Smooth muscle cell (in vitro differentiated cells): Measurements from ENCODE around the gene NUDT2. TPM values are rescaled to one million over a fixed set of nuclear protein-coding genes. Genes with fewer than 3 reads are reported as not detected.

Source experiments
- DNase-seq: peaks from one replicate; lab custom pipeline; 2025; ENCODE audit not compliant: unreplicated experiment; lab: John Stamatoyannopoulos, UW
- H2AFZ ChIP-seq: fragments of 200-600 bp; sonication (generic); 2 replicates; pipeline ENCODE4 v1.6.0; 2016; ENCODE audit warnings: antibody characterized with exemption, low read depth, mild to moderate bottlenecking
- H3F3A ChIP-seq: fragments of 200-600 bp; sonication (generic); 2 replicates; pipeline ENCODE4 v1.6.0; 2017; ENCODE audit warnings: antibody characterized with exemption, low read depth
- H3K27ac ChIP-seq: fragments of 200-600 bp; sonication (generic); 2 replicates; pipeline ENCODE4 v1.5.1; 2016; ENCODE audit warnings: low read depth, mild to moderate bottlenecking
- H3K27me3 ChIP-seq: fragments of 200-600 bp; sonication (generic); 2 replicates; pipeline ENCODE4 v1.6.1; 2016; ENCODE audit warnings: low read depth, mild to moderate bottlenecking
- H3K36me3 ChIP-seq: fragments of 200-600 bp; sonication (generic); 2 replicates; pipeline ENCODE4 v1.5.1; 2016; ENCODE audit warnings: low read depth
- H3K4me1 ChIP-seq: fragments of 200-600 bp; sonication (generic); 2 replicates; pipeline ENCODE4 v1.5.1; 2016; ENCODE audit warnings: low read depth
- H3K4me2 ChIP-seq: fragments of 200-600 bp; sonication (generic); 2 replicates; pipeline ENCODE4 v1.6.0; 2016; ENCODE audit warnings: mild to moderate bottlenecking
- H3K4me3 ChIP-seq: fragments of 200-600 bp; sonication (generic); 2 replicates; pipeline ENCODE4 v1.5.1; 2016; ENCODE audit warnings: mild to moderate bottlenecking
- H3K79me2 ChIP-seq: fragments of 200-600 bp; sonication (generic); 2 replicates; pipeline ENCODE4 v1.6.0; 2016; ENCODE audit warnings: low read depth, mild to moderate bottlenecking
- H3K9ac ChIP-seq: fragments of 200-600 bp; sonication (generic); 2 replicates; pipeline ENCODE4 v1.6.0; 2016; ENCODE audit warnings: low read depth
- H3K9me3 ChIP-seq: fragments of 200-600 bp; sonication (generic); replicated peaks from 2 replicates; pipeline ENCODE4 v1.5.1; 2016; ENCODE audit warnings: low read depth
- H4K20me1 ChIP-seq: fragments of 200-600 bp; sonication (generic); 2 replicates; pipeline ENCODE4 v1.6.0; 2016; ENCODE audit warnings: low read depth
- CTCF ChIP-seq: fragments of 200-600 bp; sonication (generic); IDR thresholded peaks from 2 replicates; pipeline ENCODE4 v1.5.1; 2017; ENCODE audit warnings: borderline replicate concordance, mild to moderate bottlenecking, antibody characterized with exemption; ENCODE audit not compliant: insufficient read depth, poor library complexity, severe bottlenecking
- WGBS: methylation state at CpG from one replicate; pipeline ENCODE4 v1.1.7; 2016; ENCODE audit warnings: low lambda C conversion rate; 5-methylcytosine and 5-hydroxymethylcytosine counted together
- polyA plus RNA-seq: library from polyadenylated mRNA; unstranded; fragments of >200 nt; fragmentation: Nextera tagmentation; extraction: Ambion mirVana; gene quantifications from 2 replicates; pipeline ENCODE4 v1.2.1, GENCODE V29; 2016
- total RNA-seq: library from RNA; depleted of rRNA; stranded (reverse); fragments of >200 nt; gene quantifications from 2 replicates; pipeline ENCODE4 v1.2.3, GENCODE V29; 2014

NUDT2 gene
- total and polyA plus RNA-seq, 2 experiments from 2014 or later: 28.1 to 36.1 TPM

DNA sequence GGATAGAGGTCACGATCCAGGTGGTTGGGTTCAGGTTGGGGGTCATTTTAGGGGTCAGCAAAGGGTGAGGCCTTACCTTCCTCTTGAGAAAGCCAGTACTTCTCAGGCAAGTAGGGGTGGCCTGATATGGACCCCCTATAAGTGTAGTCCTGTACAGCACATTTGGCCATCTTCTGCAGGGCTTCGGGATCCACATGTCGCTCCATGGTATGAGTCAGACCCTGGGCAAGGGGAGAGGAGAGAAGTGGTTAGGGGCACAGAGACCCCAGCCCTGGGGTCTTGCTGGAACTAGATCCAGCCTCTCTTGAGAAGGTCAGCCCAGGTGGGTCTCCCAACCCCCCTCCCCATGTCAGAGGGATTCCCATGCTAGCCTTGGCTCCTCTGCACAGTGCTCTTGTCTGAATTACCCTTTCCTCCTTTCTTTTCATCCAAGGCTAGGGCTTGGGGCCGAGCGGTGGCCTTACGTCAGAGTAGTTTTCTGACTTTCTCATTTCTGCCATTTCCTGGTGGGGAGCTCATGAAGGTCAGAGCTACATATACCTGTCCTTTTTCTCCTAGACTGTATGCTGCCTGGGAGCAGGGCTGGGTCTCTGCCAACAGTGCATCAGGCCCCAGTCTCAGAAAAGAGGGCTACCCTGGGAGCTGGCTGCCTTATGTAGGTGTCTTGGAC is 56.3 kb downstream of the NUDT2 start:
- no peak for DNase-seq
- Histone ChIP-seq H3K36me3 (no peaks in the 10 kb centered on the region), H3K4me3 (no peak overlapping the region), H3F3A (no peaks in the 10 kb centered on the region), H3K27me3 (peaks cover 11% of the 10 kb centered on the region), H3K4me2 (no peak overlapping the region), H3K79me2 (no peaks in the 10 kb centered on the region), H3K9ac (no peak overlapping the region), H3K4me1 (no peaks in the 10 kb centered on the region), H2AFZ (no peak overlapping the region), H3K27ac (no peak overlapping the region), H4K20me1 (no peaks in the 10 kb centered on the region), H3K9me3 (no peaks in the 10 kb centered on the region)
- TF ChIP-seq CTCF: no peak
- WGBS: 84% methylated on average over 6 of the region's 6 CpGs

DNA sequence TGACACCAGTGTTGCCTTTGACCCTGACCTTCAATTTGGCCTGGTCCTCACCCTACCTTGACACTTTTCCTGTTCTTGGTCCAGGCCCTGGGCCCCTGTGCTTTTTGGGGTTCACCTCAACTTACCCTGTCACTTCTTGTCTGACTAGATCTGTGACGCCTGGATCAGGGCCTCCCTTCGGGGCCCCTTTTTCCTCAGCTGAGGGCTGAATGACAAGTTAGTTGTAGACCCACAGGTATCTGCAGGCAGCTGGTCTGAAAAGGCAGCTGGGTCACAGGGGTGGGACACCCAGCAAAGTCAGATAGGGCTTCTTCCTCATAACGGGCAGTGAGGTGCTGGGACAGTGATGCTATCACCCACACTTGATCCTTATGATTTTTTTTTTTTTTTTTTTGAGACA is 57.3 kb downstream of the NUDT2 start:
- no peak overlapping the region for H3K9ac ChIP-seq
- H3K4me1 ChIP-seq: no peaks in the 10 kb centered on the region
- no peak overlapping the region for H3K27ac ChIP-seq
- no peak for TF ChIP-seq CTCF
- no peak overlapping the region for H3K4me2 ChIP-seq
- 95% methylated on average over 3 of the region's 3 CpGs for WGBS
- H2AFZ ChIP-seq: no peak overlapping the region
- H3K4me3 ChIP-seq: no peak overlapping the region
- H3K36me3 ChIP-seq: no peaks in the 10 kb centered on the region
- H4K20me1 ChIP-seq: no peaks in the 10 kb centered on the region
- H3K79me2 ChIP-seq: no peaks in the 10 kb centered on the region
- peaks cover 12% of the 10 kb centered on the region for H3K27me3 ChIP-seq
- no peaks in the 10 kb centered on the region for H3K9me3 ChIP-seq
- no peaks in the 10 kb centered on the region for H3F3A ChIP-seq
- no peak for DNase-seq

GRCh38 chr9:34387239-34387638 is 57.9 kb downstream of the NUDT2 start:
- Histone ChIP-seq H3K79me2 (no peaks in the 10 kb centered on the region), H3K9ac (no peak overlapping the region), H3F3A (no peaks in the 10 kb centered on the region), H4K20me1 (no peaks in the 10 kb centered on the region), H3K4me2 (no peak overlapping the region), H3K27me3 (peaks cover 10% of the 10 kb centered on the region), H3K9me3 (no peaks in the 10 kb centered on the region), H2AFZ (no peak overlapping the region), H3K27ac (no peak overlapping the region), H3K36me3 (no peaks in the 10 kb centered on the region), H3K4me3 (no peak overlapping the region), H3K4me1 (no peaks in the 10 kb centered on the region)
- no peak for TF ChIP-seq CTCF
- WGBS: 87% methylated on average over 4 of the region's 4 CpGs
- no peak for DNase-seq

GRCh38 chr9:34392511-34392910 is 63.1 kb downstream of the NUDT2 start:
- no peak for DNase-seq
- Histone ChIP-seq H3K4me3 (no peak overlapping the region), H3K9ac (no peak overlapping the region), H3F3A (no peaks in the 10 kb centered on the region), H2AFZ (no peak overlapping the region), H3K4me2 (no peak overlapping the region), H3K9me3 (no peaks in the 10 kb centered on the region), H4K20me1 (peaks cover 15% of the 10 kb centered on the region), H3K27ac (no peak overlapping the region), H3K36me3 (no peaks in the 10 kb centered on the region), H3K27me3 (peaks cover 10% of the 10 kb centered on the region), H3K4me1 (no peaks in the 10 kb centered on the region), H3K79me2 (no peaks in the 10 kb centered on the region)
- no peak for TF ChIP-seq CTCF
- WGBS: 76% methylated on average over 1 of the region's 1 CpG
